DND-41 (cell line): Measurements from ENCODE around the gene NXPH4.

Experiments
- CTCF ChIP-seq: IDR thresholded peaks from 2 replicates; pipeline ENCODE4 v1.5.1; 2012; ENCODE audit warnings: borderline replicate concordance, low read length, moderate library complexity, mild to moderate bottlenecking; ENCODE audit not compliant: poor library complexity, severe bottlenecking; ENCODE audit errors: extremely low read depth
- EZH2 ChIP-seq: IDR thresholded peaks from 3 replicates; pipeline ENCODE4 v1.6.1; 2012; ENCODE audit warnings: borderline replicate concordance, low read depth, mild to moderate bottlenecking, moderate library complexity, low read length, inconsistent platforms; ENCODE audit not compliant: severe bottlenecking

DNA sequence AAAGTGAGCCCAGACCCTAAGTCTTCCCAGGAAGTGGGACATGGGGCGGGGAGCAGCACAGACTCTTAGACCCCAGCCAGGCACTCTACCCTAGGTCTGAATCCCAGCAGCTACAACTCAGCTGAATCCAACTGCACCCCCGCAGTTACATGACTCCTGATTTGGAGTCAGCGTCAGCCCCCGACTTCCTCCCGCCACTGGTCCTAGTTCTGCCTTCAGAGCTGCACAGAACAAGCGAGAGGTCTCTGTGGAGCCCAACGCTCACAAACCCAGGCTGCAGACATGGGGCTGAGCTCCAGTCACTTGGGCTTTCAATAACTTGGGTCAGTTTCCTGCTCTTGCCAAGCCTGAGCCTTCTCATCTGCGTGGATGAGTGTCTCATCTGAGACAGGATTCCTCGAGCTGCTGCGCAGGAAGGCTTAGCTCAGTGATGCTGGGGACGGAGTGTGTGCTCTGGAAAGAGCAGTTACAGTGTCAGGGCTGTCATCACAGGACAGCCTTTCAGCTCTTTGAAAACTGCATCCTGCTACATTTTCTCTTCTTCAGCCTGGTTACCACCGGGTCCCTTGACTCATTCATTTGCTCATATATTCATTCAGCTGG lies 30.6 kb upstream of the NXPH4 start:
- TF ChIP-seq CTCF (no peak), EZH2 (no peak)
